ENCODE data around the gene PALD1.

PALD1 gene

GRCh38 chr10:70596110-70596798 lies 117.7 kb downstream of the PALD1 start:
- peaks cover 0 to 19% (median 0%) of the 10 kb centered on the region in 3 experiments for H3K27me3 ChIP-seq (ENCODE audit: control insufficient read depth in 3 of 3, insufficient read depth in 3 of 3, low read depth in 1 of 3, low read length in 3 of 3)
- H3K79me1 ChIP-seq (ENCODE audit: low read depth, low read length): no peaks in the 10 kb centered on the region
- no peak overlapping the region for H2BK120ac ChIP-seq (ENCODE audit: low read depth, low read length)
- H2AK5ac ChIP-seq (ENCODE audit: low read depth, low read length): no peak overlapping the region
- H3K23ac ChIP-seq (ENCODE audit: low read depth, low read length, poor library complexity): no peak overlapping the region
- no peaks in the 10 kb centered on the region for H3K9me3 ChIP-seq (replicated peaks in 1 of 2; ENCODE audit: control insufficient read depth in 2 of 2, insufficient read depth in 1 of 2, low read depth in 1 of 2, low read length in 2 of 2)
- H3K14ac ChIP-seq (ENCODE audit: low read length): no peak overlapping the region
- no peak overlapping the region for H2BK15ac ChIP-seq (ENCODE audit: low read length)
- H3K4me1 ChIP-seq (ENCODE audit: control insufficient read depth in 2 of 2, insufficient read depth in 1 of 2, low read depth in 1 of 2, low read length in 2 of 2): peaks cover 0 to under 1% of the 10 kb centered on the region in 2 donors
- H4K91ac ChIP-seq (ENCODE audit: low read depth, low read length, poor library complexity): no peak overlapping the region
- no peaks in the 10 kb centered on the region for H3K36me3 ChIP-seq (replicated peaks in 1 of 2; ENCODE audit: control insufficient read depth in 2 of 2, insufficient read depth in 2 of 2, low read length in 2 of 2)
- no peak overlapping the region for H2BK5ac ChIP-seq (ENCODE audit: low read length)
- no peak overlapping the region for H3K27ac ChIP-seq (replicated peaks; ENCODE audit: low read length)
- DNase-seq (ENCODE audit: low spot score): no peak
- no peak overlapping the region for H2BK12ac ChIP-seq (ENCODE audit: low read length)
- H2AFZ ChIP-seq (ENCODE audit: low read length): no peak overlapping the region
- WGBS, 2 donors (ENCODE audit: extremely low coverage in 2 of 2, insufficient read length in 2 of 2, insufficient replicate concordance in 1 of 2): no CpG with 5 or more reads among the region's 14 CpGs
- no peak overlapping the region for H3K4me3 ChIP-seq (ENCODE audit: low read length in 2 of 2)
- H3K4ac ChIP-seq (ENCODE audit: low read length): no peak overlapping the region
- H3K18ac ChIP-seq (ENCODE audit: low read length): no peak overlapping the region
- H3K4me2 ChIP-seq (ENCODE audit: insufficient read depth, low read length, poor library complexity, severe bottlenecking): no peak overlapping the region
- no peak overlapping the region for H3K9ac ChIP-seq (ENCODE audit: low read depth, low read length, poor library complexity)
- no peak overlapping the region for H4K8ac ChIP-seq (ENCODE audit: low read depth, low read length)

- peak overlapping the region; percentile 41 for H3K18ac ChIP-seq (ENCODE audit: low read length)
- H3K9ac ChIP-seq (ENCODE audit: low read depth, low read length, poor library complexity): no peak overlapping the region
- no peak for DNase-seq (ENCODE audit: low spot score)
- H3K27ac ChIP-seq (replicated peaks; ENCODE audit: low read length): no peak overlapping the region
- no peak overlapping the region for H3K14ac ChIP-seq (ENCODE audit: low read length)
- no peaks in the 10 kb centered on the region for H3K79me1 ChIP-seq (ENCODE audit: low read depth, low read length)
- no CpG with 5 or more reads among the region's 8 CpGs for WGBS, 2 donors (ENCODE audit: extremely low coverage in 2 of 2, insufficient read length in 2 of 2, insufficient replicate concordance in 1 of 2)
- H2BK15ac ChIP-seq (ENCODE audit: low read length): no peak overlapping the region
- H3K36me3 ChIP-seq (replicated peaks in 1 of 2; ENCODE audit: control insufficient read depth in 2 of 2, insufficient read depth in 2 of 2, low read length in 2 of 2): no peaks in the 10 kb centered on the region
- no peak overlapping the region for H2AK5ac ChIP-seq (ENCODE audit: low read depth, low read length)
- H3K4ac ChIP-seq (ENCODE audit: low read length): no peak overlapping the region
- H2BK12ac ChIP-seq (ENCODE audit: low read length): no peak overlapping the region
- H3K4me2 ChIP-seq (ENCODE audit: insufficient read depth, low read length, poor library complexity, severe bottlenecking): no peak overlapping the region
- no peaks in the 10 kb centered on the region for H3K4me1 ChIP-seq (ENCODE audit: control insufficient read depth in 2 of 2, insufficient read depth in 1 of 2, low read depth in 1 of 2, low read length in 2 of 2)
- H2BK5ac ChIP-seq (ENCODE audit: low read length): no peak overlapping the region
- H4K91ac ChIP-seq (ENCODE audit: low read depth, low read length, poor library complexity): no peak overlapping the region
- H2AFZ ChIP-seq (ENCODE audit: low read length): no peak overlapping the region
- H3K27me3 ChIP-seq (ENCODE audit: control insufficient read depth in 3 of 3, insufficient read depth in 3 of 3, low read depth in 1 of 3, low read length in 3 of 3): peaks cover 0 to 19% (median 0%) of the 10 kb centered on the region in 3 experiments
- H3K23ac ChIP-seq (ENCODE audit: low read depth, low read length, poor library complexity): peak overlapping the region; percentile 83
- H2BK120ac ChIP-seq (ENCODE audit: low read depth, low read length): no peak overlapping the region
- H3K9me3 ChIP-seq (replicated peaks in 1 of 2; ENCODE audit: control insufficient read depth in 2 of 2, insufficient read depth in 1 of 2, low read depth in 1 of 2, low read length in 2 of 2): no peaks in the 10 kb centered on the region
- no peak overlapping the region for H4K8ac ChIP-seq (ENCODE audit: low read depth, low read length)
- no peak overlapping the region for H3K4me3 ChIP-seq (ENCODE audit: low read length in 2 of 2)
These were observed 118.6 kb downstream of the PALD1 start for GRCh38 chr10:70596860-70597809.

GRCh38 chr10:70597856-70598815 lies 119.6 kb downstream of the PALD1 start:
- Histone ChIP-seq H3K23ac (ENCODE audit: low read depth, low read length, poor library complexity) (no peak overlapping the region), H3K9me3 (replicated peaks in 1 of 2; ENCODE audit: control insufficient read depth in 2 of 2, insufficient read depth in 1 of 2, low read depth in 1 of 2, low read length in 2 of 2) (no peaks in the 10 kb centered on the region), H3K4me2 (ENCODE audit: insufficient read depth, low read length, poor library complexity, severe bottlenecking) (no peak overlapping the region), H4K91ac (ENCODE audit: low read depth, low read length, poor library complexity) (no peak overlapping the region), H3K27me3 (ENCODE audit: control insufficient read depth in 3 of 3, insufficient read depth in 3 of 3, low read depth in 1 of 3, low read length in 3 of 3) (peaks cover 0 to 13% (median 0%) of the 10 kb centered on the region in 3 experiments), H3K18ac (ENCODE audit: low read length) (peak overlapping the region; percentile 55), H4K8ac (ENCODE audit: low read depth, low read length) (no peak overlapping the region), H3K27ac (replicated peaks; ENCODE audit: low read length) (no peak overlapping the region), H3K4ac (ENCODE audit: low read length) (no peak overlapping the region), H2AFZ (ENCODE audit: low read length) (no peak overlapping the region), H2AK5ac (ENCODE audit: low read depth, low read length) (peak overlapping the region; percentile 61), H2BK120ac (ENCODE audit: low read depth, low read length) (no peak overlapping the region), H2BK5ac (ENCODE audit: low read length) (peak overlapping the region; percentile 31), H2BK15ac (ENCODE audit: low read length) (no peak overlapping the region), H3K79me1 (ENCODE audit: low read depth, low read length) (no peaks in the 10 kb centered on the region), H3K14ac (ENCODE audit: low read length) (peak overlapping the region; percentile 85), H3K4me3 (ENCODE audit: low read length in 2 of 2) (no peak overlapping the region), H3K9ac (ENCODE audit: low read depth, low read length, poor library complexity) (no peak overlapping the region), H3K4me1 (ENCODE audit: control insufficient read depth in 2 of 2, insufficient read depth in 1 of 2, low read depth in 1 of 2, low read length in 2 of 2) (no peaks in the 10 kb centered on the region), H2BK12ac (ENCODE audit: low read length) (peak overlapping the region; percentile 79), H3K36me3 (replicated peaks in 1 of 2; ENCODE audit: control insufficient read depth in 2 of 2, insufficient read depth in 2 of 2, low read length in 2 of 2) (no peaks in the 10 kb centered on the region)
- DNase-seq (ENCODE audit: low spot score): no peak
- WGBS, 2 donors (ENCODE audit: extremely low coverage in 2 of 2, insufficient read length in 2 of 2, insufficient replicate concordance in 1 of 2): no CpG with 5 or more reads among the region's 34 CpGs
